Spleen (tissue), 7 donors: ENCODE results near the gene NDOR1.

ENCODE experiments used
- POLR2A ChIP-seq, 3 donors: fragments of 450-650 bp; IDR thresholded peaks; one replicate each; pipeline ENCODE4 v1.5.1; 2017; ENCODE audit warnings: antibody characterized with exemption in 3 of 3, mild to moderate bottlenecking in 1 of 3
- POLR2AphosphoS5 ChIP-seq, 3 donors: sonication (generic); formaldehyde crosslinking; IDR thresholded peaks; one replicate each; pipeline ENCODE4 v1.5.1; 2017; ENCODE audit warnings: antibody characterized with exemption in 3 of 3
- TF ChIP-seq, protein P1 (sequence below), 11 experiments: fragments of 200-600 bp in 7 of 11; fragments of 450-650 bp in 4 of 11; sonication (generic) in 4 of 11; IDR thresholded peaks in 8 of 11; conservative IDR thresholded peaks in 3 of 11; 1 replicate in 7 of 11; 2 replicates in 4 of 11; pipeline versions ENCODE4 v1.4.0 to v1.8.0; 2016 to 2021; ENCODE audit warnings: antibody characterized with exemption in 11 of 11, inconsistent platforms in 4 of 11, mild to moderate bottlenecking in 1 of 11
- donor health status: DM: no; HTN: no; CAD: no; lungs with moderate emphysema.
- donor health status: DM: no; HTN: no; CAD: no.
- donor health status: DM: no; HTN: no; CAD: no.

DNA sequence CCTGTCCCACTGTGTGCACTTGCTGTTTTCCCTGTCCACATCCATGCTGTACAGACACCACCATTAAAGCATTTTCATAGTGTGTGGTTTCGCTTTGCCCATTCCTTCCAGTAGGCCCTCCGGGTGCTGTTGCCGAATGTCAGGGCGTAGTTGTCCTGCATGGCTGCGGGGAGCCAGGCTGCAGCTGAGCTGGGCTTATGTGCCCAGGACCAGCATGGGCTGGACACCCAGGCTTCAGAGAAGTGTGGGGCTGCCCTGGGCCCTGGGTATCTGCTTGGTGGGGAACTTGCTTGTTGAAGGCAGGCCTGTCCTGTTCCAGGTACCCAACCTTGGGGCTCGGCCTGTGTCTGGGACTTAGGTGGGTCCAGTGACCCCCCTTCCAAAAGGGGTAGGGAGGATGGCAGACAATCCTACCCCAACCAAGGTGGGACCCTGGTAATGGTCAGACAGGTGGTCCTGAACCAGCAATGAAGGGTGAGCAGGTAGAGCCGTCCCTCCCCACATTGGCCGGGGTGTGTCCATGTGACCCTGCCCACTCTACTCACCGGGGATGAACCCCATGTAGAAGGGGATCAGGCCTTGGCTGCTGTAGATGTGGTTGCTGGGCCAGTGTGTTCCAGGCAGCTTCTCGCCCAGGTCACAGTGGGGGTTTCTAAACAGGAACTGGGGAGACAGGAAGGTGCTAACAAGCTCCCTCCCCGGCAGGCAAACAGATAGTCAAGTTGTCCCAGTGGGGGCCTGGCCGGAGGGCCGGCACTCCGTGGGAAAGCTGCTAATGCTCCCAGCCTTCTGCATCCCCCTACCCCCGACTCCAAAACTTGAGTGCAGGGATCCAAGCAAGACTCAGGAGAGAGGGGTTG, 38.4 kb downstream of the NDOR1 start:
- TF ChIP-seq, protein P1, sequence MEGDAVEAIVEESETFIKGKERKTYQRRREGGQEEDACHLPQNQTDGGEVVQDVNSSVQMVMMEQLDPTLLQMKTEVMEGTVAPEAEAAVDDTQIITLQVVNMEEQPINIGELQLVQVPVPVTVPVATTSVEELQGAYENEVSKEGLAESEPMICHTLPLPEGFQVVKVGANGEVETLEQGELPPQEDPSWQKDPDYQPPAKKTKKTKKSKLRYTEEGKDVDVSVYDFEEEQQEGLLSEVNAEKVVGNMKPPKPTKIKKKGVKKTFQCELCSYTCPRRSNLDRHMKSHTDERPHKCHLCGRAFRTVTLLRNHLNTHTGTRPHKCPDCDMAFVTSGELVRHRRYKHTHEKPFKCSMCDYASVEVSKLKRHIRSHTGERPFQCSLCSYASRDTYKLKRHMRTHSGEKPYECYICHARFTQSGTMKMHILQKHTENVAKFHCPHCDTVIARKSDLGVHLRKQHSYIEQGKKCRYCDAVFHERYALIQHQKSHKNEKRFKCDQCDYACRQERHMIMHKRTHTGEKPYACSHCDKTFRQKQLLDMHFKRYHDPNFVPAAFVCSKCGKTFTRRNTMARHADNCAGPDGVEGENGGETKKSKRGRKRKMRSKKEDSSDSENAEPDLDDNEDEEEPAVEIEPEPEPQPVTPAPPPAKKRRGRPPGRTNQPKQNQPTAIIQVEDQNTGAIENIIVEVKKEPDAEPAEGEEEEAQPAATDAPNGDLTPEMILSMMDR (IDR thresholded peaks at IDR 0.05 in 8 of 11, conservative IDR thresholded peaks at IDR 0.05 in 3 of 11), result no peak
- no peak for TF ChIP-seq POLR2A (IDR thresholded peaks at IDR 0.05)
- peak in 1 of 3 donors; percentile 65 for TF ChIP-seq POLR2AphosphoS5 (IDR thresholded peaks at IDR 0.05)
